Right lobe of liver (tissue), 4 donors: ENCODE measurements around the gene AGO3.

Experiments
- CTCF ChIP-seq, 4 donors: fragments of 200-600 bp in 3 of 4; fragments of 450-650 bp in 1 of 4; IDR thresholded peaks; one replicate each; pipeline versions ENCODE4 v1.5.1 to v1.8.0; 2016 to 2022; ENCODE audit warnings: antibody characterized with exemption in 4 of 4, mild to moderate bottlenecking in 2 of 4
- POLR2A ChIP-seq: fragments of 450-650 bp; IDR thresholded peaks from one replicate; pipeline ENCODE4 v1.6.1; 2017; ENCODE audit warnings: antibody characterized with exemption, mild to moderate bottlenecking
- donor health status: DM: no; HTN: no; CAD: no.
- donor health status: DM: no; HTN: no; CAD: no.
- donor health status: DM: no; HTN: yes; CAD: no.

GRCh38 chr1:36092166-36092797 lies 161.4 kb downstream of the AGO3 start:
- TF ChIP-seq CTCF (IDR thresholded peaks at IDR 0.05) (no peak), POLR2A (no peak)
